GM19372 (cell line): ENCODE data around the gene UBE4A.

Experiments
- ATAC-seq: cut with Tn5 transposase; IDR thresholded peaks from one replicate; pipeline ENCODE4 v1.9.1; 2021; ENCODE audit warnings: mild to moderate bottlenecking, low read depth, moderate library complexity; ENCODE audit not compliant: unreplicated experiment

The UBE4A gene

GRCh38 chr11:118359295-118359958, at the start of gene UBE4A:
TSS of gene UBE4A (plus strand) at chr11:118359600. CDS start at chr11:118365081, 5,481 bp downstream.
- peak; percentile 91 for ATAC-seq

GRCh38 chr11:118310271-118310670, 49.1 kb upstream of the UBE4A start:
- no peak for ATAC-seq

GRCh38 chr11:118310781-118311485, 48.5 kb upstream of the UBE4A start:
- ATAC-seq: no peak

- no peak for ATAC-seq
Measured at GRCh38 chr11:118311518-118311917, 47.9 kb upstream of the UBE4A start.

- ATAC-seq: no peak
Measured at GRCh38 chr11:118312328-118312727, 47.1 kb upstream of the UBE4A start.

GRCh38 chr11:118313242-118313641, 46.2 kb upstream of the UBE4A start:
- no peak for ATAC-seq

- no peak for ATAC-seq
Measured at GRCh38 chr11:118314988-118315411, 44.4 kb upstream of the UBE4A start.

GRCh38 chr11:118318124-118318523, 41.3 kb upstream of the UBE4A start:
- ATAC-seq: no peak

GRCh38 chr11:118318581-118319336, 40.6 kb upstream of the UBE4A start:
- no peak for ATAC-seq

GRCh38 chr11:118319337-118319707, 40.1 kb upstream of the UBE4A start:
- no peak for ATAC-seq

GRCh38 chr11:118320515-118320914, 38.9 kb upstream of the UBE4A start:
- ATAC-seq: no peak

- ATAC-seq: no peak
Measured at GRCh38 chr11:118321386-118322082, 37.9 kb upstream of the UBE4A start.

- no peak for ATAC-seq
Measured at GRCh38 chr11:118322721-118323120, 36.7 kb upstream of the UBE4A start.

- ATAC-seq: no peak
Measured at GRCh38 chr11:118325283-118325682, 34.1 kb upstream of the UBE4A start.

GRCh38 chr11:118328745-118329144, 30.7 kb upstream of the UBE4A start:
- no peak for ATAC-seq

- no peak for ATAC-seq
Measured at GRCh38 chr11:118334745-118335144, 24.7 kb upstream of the UBE4A start.

- ATAC-seq: no peak
Measured at GRCh38 chr11:118338637-118339061, 20.8 kb upstream of the UBE4A start.

- ATAC-seq: no peak
Measured at GRCh38 chr11:118339281-118339961, 20.0 kb upstream of the UBE4A start.

- ATAC-seq: no peak
Measured at GRCh38 chr11:118340449-118340848, 19.0 kb upstream of the UBE4A start.

GRCh38 chr11:118341261-118341660, 18.1 kb upstream of the UBE4A start:
- ATAC-seq: no peak
